Breast epithelium (tissue), 4 donors: ENCODE measurements around the gene MAP4. TPM values are rescaled to one million over a fixed set of nuclear protein-coding genes. Genes with fewer than 3 reads are reported as not detected.

ENCODE experiments used
- DNase-seq, 2 donors: peaks; one replicate each; pipeline ENCODE4 v3.0.0-alpha.2; 2019; ENCODE audit warnings: low spot score in 2 of 2
- H3K27ac ChIP-seq, 2 donors: fragments of 200-600 bp; sonication (generic) in 1 of 2; one replicate each; pipeline ENCODE4 v1.5.1; 2016 to 2019; ENCODE audit warnings: mild to moderate bottlenecking in 1 of 2
- H3K27me3 ChIP-seq, 2 donors: fragments of 200-600 bp; sonication (generic) in 1 of 2; one replicate each; pipeline versions ENCODE4 v1.5.1 to v1.6.0; 2017 to 2019; ENCODE audit warnings: control low read depth in 1 of 2, mild to moderate bottlenecking in 1 of 2
- H3K36me3 ChIP-seq: fragments of 200-600 bp; one replicate; pipeline ENCODE4 v1.5.1; 2019
- H3K4me1 ChIP-seq, 2 donors: fragments of 200-600 bp; sonication (generic); one replicate each; pipeline ENCODE4 v1.5.1; 2016 to 2019; ENCODE audit warnings: control low read depth in 1 of 2
- H3K4me3 ChIP-seq, 3 donors: fragments of 200-600 bp; sonication (generic); 1 replicate in 2 of 3; 2 replicates in 1 of 3; pipeline ENCODE4 v1.5.1; 2016 to 2019; ENCODE audit warnings: mild to moderate bottlenecking in 3 of 3, moderate library complexity in 2 of 3
- H3K9me3 ChIP-seq, 2 donors: fragments of 200-600 bp; sonication (generic) in 1 of 2; one replicate each; pipeline ENCODE4 v1.5.1; 2016 to 2019; ENCODE audit warnings: control low read depth in 1 of 2
- CTCF ChIP-seq, 3 donors: fragments of 450-650 bp; IDR thresholded peaks; one replicate each; pipeline ENCODE4 v1.5.1; 2016 to 2017; ENCODE audit warnings: antibody characterized with exemption in 3 of 3, mild to moderate bottlenecking in 3 of 3, moderate library complexity in 3 of 3
- POLR2A ChIP-seq: fragments of 450-650 bp; IDR thresholded peaks from one replicate; pipeline ENCODE4 v1.6.1; 2016; ENCODE audit warnings: antibody characterized with exemption, mild to moderate bottlenecking, moderate library complexity
- POLR2AphosphoS5 ChIP-seq, 3 donors: sonication (generic); formaldehyde crosslinking; IDR thresholded peaks; one replicate each; pipeline ENCODE4 v1.6.1; 2017; ENCODE audit warnings: antibody characterized with exemption in 3 of 3
- intact Hi-C: fragments of 100-400 bp; cut with DNase I; formaldehyde crosslinking; loops from one replicate; pipeline ENCODE4 v1.15.1; 2023; ENCODE audit warnings: low total_unique reads
- total RNA-seq, 3 donors: library from RNA; depleted of rRNA; stranded (reverse); fragments of >200 nt; gene quantifications; one replicate each; pipeline ENCODE4 v1.1.0, GENCODE V29; 2016

The MAP4 gene
- total RNA-seq, 3 donors from 2014 or later, result 72.0 to 167 (median 99.0) TPM

- peaks cover 11% of the 10 kb centered on the region for H3K36me3 ChIP-seq
- DNase-seq, result no peak
- intact Hi-C loops, result loop anchor here (5.0 kb wide), 1 partner anchor 294 kb away; no protein-coding TSS in a partner anchor
- TF ChIP-seq CTCF (IDR thresholded peaks at IDR 0.05) (no peak), POLR2A (no peak), POLR2AphosphoS5 (IDR thresholded peaks at IDR 0.05) (no peak)
- no peaks in the 10 kb centered on the region for H3K4me1 ChIP-seq
- H3K27me3 ChIP-seq, result no peaks in the 10 kb centered on the region
- H3K27ac ChIP-seq, result no peak overlapping the region
- H3K4me3 ChIP-seq, result no peak overlapping the region
- H3K9me3 ChIP-seq, result no peaks in the 10 kb centered on the region
Measured at GRCh38 chr3:47848599-47849117, 167.6 kb downstream of the MAP4 start.

- H3K36me3 ChIP-seq, result peaks cover 11% of the 10 kb centered on the region
Measured at GRCh38 chr3:47847801-47848518, 168.3 kb downstream of the MAP4 start.

GRCh38 chr3:47847260-47847659, 169.0 kb downstream of the MAP4 start:
- no peaks in the 10 kb centered on the region for H3K27me3 ChIP-seq
- TF ChIP-seq CTCF (IDR thresholded peaks at IDR 0.05) (no peak), POLR2AphosphoS5 (IDR thresholded peaks at IDR 0.05) (no peak), POLR2A (no peak)
- H3K4me3 ChIP-seq, result no peak overlapping the region
- DNase-seq, result no peak
- intact Hi-C loops, result loop anchor here (5.0 kb wide), 1 partner anchor 295 kb away; no protein-coding TSS in a partner anchor
- H3K9me3 ChIP-seq, result no peaks in the 10 kb centered on the region
- H3K4me1 ChIP-seq, result no peaks in the 10 kb centered on the region
- peaks cover 11% of the 10 kb centered on the region for H3K36me3 ChIP-seq
- H3K27ac ChIP-seq, result no peak overlapping the region

More at GRCh38 chr3:47847801-47848518, 168.3 kb downstream of the MAP4 start:
- TF ChIP-seq POLR2A (no peak), CTCF (IDR thresholded peaks at IDR 0.05) (no peak), POLR2AphosphoS5 (IDR thresholded peaks at IDR 0.05) (no peak)
- H3K4me1 ChIP-seq, result no peaks in the 10 kb centered on the region
- intact Hi-C loops, result loop anchor here (5.0 kb wide), 1 partner anchor 294 kb away; no protein-coding TSS in a partner anchor
- H3K27ac ChIP-seq, result no peak overlapping the region
- DNase-seq, result no peak
- H3K9me3 ChIP-seq, result no peaks in the 10 kb centered on the region
- no peak overlapping the region for H3K4me3 ChIP-seq
- H3K27me3 ChIP-seq, result no peaks in the 10 kb centered on the region

- H3K9me3 ChIP-seq, result no peaks in the 10 kb centered on the region
- H3K4me1 ChIP-seq, result no peaks in the 10 kb centered on the region
- H3K27ac ChIP-seq, result no peak overlapping the region
- H3K27me3 ChIP-seq, result no peaks in the 10 kb centered on the region
- intact Hi-C loops, result loop anchor here (5.0 kb wide), 1 partner anchor 295 kb away; no protein-coding TSS in a partner anchor
- H3K4me3 ChIP-seq, result no peak overlapping the region
- DNase-seq, result no peak
- TF ChIP-seq POLR2A, result no peak
- no peak for TF ChIP-seq POLR2AphosphoS5 (IDR thresholded peaks at IDR 0.05)
- no peak for TF ChIP-seq CTCF (IDR thresholded peaks at IDR 0.05)
- H3K36me3 ChIP-seq, result peaks cover 11% of the 10 kb centered on the region
Measured at GRCh38 chr3:47846880-47847248, 169.4 kb downstream of the MAP4 start.

GRCh38 chr3:47846186-47846879, 169.9 kb downstream of the MAP4 start:
- peaks cover 11% of the 10 kb centered on the region for H3K36me3 ChIP-seq
- H3K9me3 ChIP-seq, result no peaks in the 10 kb centered on the region
- no peaks in the 10 kb centered on the region for H3K27me3 ChIP-seq
- no peak overlapping the region for H3K4me3 ChIP-seq
- intact Hi-C loops, result loop anchor here (5.0 kb wide), 1 partner anchor 296 kb away; no protein-coding TSS in a partner anchor
- H3K4me1 ChIP-seq, result no peaks in the 10 kb centered on the region
- no peak for DNase-seq
- TF ChIP-seq POLR2AphosphoS5 (IDR thresholded peaks at IDR 0.05), result no peak
- H3K27ac ChIP-seq, result no peak overlapping the region
